Effector CD8-positive, alpha-beta T cell (primary cell): ENCODE measurements around the gene GMDS.
A peak's percentile ranks its signal among the peaks of the same experiment; 100 is the strongest.

Source experiments
- DNase-seq: peaks from one replicate; lab custom pipeline; 2025; lab: John Stamatoyannopoulos, UW

GMDS gene

DNA sequence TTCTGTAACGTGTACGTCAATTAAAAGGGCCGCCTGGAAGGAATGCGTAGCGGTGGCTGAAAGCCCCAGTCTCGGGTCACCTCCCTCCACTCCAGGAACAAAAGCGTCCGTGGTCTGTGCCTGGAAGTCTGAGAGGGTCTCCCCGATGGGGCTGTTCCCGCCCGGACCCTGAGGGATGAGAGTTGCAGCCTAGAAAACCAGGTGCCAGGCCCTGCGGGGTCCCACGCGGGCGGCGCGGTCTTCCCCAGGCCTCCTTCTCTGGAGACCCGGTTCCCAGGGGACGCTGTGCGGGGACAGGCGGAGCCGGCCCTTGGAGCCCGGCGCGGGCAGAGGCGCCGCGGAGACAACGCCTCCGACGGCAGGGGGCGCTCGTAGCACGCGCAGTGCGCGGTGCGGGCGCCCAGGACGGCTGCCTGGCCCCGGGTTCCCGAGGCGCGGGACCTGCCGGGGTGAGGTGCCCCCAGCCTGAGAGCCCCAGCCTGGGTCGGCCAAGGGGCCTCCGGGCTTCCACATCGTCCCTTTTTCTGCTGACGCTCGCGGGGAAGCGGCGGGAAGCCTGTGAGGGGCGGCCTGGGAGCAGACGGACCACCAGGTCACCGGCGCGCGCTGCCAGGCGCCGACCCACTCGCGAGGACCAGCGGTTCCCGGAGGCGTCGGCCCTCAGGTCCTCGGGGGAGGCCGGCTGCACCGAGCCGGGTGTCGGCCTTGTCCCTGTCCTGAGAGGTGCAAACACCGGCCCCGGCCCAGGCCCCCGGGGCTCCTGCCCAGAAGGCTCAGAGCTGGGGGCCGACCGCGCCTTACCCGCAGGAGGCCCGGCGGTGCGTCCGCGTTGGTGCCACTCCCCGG is 641.0 kb downstream of the GMDS start:
- peak; percentile 43 for DNase-seq

DNA sequence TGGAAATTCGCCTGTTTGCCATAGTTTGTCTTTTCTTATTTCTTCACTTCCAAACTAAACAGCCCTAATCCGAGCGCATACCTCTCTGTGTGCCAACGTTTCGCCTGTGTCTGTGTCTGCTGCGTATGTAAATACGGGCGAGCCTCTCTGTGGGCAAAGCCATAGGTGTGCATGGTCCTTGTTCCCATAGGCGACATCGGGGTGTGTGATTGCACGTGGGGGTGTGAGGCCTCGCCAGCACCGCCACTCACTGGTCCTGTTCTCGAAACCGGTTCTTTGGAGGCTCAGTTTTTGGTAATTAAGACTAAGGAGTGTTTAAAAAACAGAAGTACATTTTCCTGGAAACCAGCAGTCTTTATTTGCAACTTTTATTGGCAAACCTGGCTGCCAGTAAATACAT is 641.7 kb downstream of the GMDS start:
- DNase-seq: no peak

DNA sequence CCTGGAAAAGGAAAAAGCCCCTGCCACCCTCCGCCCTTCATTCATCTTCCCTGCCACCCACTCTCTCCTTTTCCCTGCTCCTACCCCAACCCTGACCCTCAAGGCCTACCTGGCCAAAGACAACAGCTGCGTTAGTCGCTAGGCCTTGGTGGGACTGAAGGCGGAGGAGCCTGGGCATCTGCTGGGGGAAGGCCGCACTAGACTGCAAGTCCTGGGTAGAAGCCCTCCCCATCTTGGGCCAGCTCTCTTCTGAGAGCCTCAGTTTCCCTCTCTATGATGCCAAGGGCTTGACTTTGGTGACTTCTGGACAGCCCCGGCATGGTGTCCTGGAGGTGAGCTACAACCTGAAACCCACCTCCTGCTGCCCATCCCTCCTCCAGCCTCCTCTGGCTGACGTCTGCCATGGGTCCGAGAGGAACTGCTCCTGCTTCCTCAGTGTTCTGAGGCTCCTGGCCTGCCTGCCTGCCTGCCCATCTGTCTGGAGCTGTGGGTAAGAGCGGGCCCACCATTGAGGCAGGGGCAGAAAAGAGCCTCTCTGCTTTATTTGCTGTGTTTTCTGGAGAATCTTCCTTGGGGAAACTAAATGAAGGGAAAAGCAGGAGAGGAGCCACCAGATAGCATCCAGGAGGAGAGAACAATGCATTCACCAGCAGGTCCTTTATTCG is 643.2 kb downstream of the GMDS start:
- DNase-seq: no peak

DNA sequence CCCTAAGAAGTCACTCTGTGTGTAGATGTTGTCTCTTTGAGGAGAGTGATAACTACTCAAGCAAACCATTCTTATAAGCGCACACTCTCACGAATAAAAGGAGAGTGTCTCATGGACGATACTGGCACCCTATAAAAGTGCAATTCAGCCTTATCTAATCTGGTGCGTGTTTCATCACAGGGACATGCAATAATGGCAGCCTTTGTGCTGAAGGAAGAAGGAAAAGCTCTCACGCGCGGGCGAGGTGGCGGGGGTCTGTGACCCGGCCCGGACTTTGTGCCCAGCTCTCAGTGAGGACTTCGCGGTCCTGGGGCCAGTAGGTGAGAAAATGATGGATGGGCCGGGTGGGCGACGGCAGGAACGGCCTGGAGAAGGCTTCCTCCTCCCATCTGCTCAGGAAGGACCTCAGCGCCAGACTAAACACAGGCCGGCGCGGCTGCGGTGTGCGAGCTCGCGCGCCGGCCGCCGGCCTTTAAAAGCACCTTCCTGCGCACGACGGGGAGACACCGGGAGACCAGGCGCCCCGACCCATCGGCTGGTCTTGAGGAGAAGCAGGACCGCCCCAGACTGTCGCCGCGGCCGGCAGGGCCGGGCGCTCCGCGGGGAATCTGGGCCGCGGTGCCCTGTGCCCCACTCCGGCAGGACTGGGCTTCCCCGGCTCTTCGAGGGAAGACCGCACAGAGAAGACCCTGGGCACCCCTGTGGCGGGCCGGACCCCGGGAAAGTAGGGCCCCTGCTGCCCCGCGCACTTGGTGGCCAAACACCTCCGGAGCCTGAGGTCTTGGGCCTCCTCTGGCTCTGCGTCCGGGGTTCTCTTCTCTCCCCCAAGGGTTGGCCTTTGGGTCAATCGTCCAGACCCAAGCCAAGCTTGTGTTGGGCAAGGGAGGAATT is 644.0 kb downstream of the GMDS start:
- DNase-seq: no peak

DNA sequence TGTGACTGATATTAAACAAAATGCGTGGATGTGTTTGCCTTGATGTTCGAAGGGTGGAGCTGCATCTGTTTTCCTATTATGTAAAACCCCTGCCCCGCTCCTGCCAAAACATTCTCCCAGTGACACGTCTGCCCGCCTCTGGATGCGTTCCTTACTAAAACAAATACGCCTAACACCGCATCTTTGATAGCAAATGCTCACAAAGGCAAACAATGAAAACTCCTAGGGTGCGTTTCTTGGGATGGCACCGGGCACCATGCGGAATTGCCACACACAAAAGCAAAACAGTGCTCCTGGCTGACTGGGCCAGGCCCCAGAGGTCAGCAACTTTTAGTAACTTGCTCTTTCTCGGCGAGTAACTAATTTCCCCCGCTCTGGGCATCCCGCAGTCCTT is 644.6 kb downstream of the GMDS start:
- no peak for DNase-seq

DNA sequence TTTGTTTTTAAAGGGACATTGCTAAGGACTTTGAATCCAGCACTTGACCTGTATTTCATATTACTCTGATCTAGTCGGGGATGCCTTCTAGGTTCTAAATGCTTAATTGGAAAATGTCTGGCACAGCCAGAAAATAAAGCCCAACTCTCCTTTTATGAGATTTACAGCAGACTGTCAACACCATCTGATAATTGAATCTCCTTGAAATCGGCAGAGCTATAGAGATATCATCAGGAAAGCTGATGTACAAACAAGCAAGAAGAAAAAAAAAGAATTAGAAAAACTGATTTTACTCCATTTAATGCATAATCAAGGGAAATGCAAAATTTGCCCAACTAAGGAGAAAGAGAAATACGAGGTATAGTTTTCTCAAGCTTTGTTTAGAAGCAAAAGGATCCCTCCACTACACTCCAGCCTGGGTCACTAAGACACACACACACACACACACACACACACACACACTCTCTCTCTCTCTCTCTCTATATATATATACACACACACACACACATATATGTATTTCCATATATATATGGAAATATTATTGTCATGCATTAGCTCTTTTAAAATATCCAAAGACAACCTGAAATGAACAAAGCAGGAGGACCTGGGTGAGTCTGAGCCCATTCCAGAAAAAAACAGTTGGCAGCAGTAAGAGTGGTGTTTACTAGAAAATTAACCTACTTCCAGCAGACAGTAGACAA is 645.2 kb downstream of the GMDS start:
- DNase-seq: no peak

DNA sequence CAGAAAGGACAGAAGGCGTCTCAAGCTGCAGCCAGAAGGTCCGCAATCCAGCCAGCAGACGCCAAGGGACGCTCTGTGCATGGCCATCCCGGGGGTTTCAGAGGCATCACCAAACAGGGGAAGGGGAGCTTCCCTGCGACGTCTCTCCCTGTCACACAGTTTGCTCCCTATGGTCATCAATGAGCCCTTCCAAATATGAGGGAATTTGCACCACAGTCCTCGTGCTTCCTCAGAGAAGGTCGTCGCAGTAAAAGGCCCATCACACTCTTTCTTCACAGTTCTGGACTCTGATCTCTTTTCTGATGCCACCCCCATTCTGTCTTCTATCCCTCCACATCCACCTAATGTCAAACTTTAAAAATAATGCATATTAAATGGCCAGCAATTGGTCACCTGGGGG is 645.9 kb downstream of the GMDS start:
- DNase-seq: no peak

DNA sequence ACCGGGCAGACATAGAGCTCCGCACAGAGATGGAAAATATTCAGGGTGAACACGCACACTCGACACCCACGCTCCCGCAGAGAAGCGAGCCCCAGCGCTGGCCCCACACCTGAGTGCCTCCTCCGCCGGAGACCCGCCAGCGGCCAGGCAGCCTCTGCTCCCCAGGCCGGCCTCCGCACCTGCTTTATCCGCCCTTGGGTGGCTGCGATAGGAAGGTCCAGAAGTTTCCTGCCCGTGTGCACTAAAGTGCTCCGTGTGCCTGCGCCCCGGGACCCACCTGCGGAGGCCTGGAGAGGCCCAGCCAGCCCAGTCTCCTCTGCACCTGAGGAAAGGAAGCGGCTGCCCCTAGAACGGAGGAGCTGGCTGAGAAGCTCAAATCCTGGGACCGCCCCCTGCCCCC is 646.5 kb downstream of the GMDS start:
- DNase-seq: no peak

DNA sequence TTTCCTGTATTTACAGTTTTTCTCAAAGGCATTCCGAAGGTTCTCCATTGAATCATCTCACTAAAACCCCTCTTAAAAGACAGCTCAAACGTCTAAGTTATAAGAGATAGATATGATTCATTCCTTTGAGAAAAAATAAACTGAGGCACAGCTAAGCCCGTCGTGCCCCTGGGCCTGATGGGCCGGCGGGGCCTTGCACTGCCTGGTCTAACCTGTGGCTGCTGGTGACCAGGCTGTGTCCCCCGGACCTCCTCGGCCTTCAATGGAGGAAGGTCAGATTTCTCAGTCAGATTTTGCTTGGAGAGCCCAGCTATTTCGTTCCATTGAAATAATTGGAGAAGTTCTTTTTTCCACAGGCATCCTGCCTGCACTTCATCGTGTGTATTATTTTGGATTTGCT is 647.0 kb downstream of the GMDS start:
- DNase-seq: no peak

DNA sequence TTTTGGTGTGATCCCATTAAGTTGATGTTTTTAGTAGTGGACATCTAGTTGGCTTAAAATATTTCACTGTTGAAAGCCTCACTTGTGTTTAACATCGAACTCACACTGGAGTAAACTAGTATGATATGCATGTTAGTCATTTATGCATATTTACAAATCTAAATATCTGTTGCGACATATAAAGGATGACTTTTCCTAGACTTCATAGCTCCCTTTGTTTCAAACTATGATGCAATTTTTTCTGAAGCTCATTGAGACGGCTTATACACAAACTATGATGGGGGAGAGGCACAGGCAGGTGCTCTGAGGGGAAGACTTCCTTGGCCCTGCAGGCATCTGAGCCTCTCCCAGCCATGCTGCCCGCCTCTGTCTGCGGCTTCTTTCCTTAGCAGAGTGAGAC is 647.5 kb downstream of the GMDS start:
- no peak for DNase-seq

DNA sequence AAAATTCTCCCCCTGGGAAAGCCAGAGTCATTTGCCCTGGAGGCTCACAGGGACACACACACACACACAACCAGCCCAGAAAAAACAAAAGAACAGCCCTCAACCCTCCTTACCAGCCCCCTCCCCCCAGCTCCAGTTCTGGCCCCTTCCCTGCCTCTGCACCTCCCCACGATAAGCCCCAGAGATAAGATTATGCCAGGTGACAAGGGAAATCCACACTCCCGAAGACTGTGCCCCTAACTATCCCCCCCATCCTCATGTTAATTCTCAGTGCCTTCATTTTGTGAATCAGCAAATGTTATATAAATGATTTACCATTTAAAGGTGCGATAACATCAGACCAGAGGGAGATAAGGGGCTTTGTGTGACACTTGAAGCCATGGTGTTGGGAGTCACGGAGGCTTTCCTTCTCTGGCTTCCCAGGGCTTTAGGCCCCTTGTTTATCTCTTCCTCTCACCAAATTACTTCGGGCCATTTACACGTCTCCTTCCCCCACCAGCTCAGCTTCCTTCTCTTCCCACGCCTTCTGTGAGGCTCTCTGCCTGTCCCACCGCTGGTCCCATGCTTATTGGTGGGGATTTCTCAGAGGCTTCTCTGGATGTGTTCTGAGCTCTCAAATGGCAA is 648.2 kb downstream of the GMDS start:
- DNase-seq: no peak

DNA sequence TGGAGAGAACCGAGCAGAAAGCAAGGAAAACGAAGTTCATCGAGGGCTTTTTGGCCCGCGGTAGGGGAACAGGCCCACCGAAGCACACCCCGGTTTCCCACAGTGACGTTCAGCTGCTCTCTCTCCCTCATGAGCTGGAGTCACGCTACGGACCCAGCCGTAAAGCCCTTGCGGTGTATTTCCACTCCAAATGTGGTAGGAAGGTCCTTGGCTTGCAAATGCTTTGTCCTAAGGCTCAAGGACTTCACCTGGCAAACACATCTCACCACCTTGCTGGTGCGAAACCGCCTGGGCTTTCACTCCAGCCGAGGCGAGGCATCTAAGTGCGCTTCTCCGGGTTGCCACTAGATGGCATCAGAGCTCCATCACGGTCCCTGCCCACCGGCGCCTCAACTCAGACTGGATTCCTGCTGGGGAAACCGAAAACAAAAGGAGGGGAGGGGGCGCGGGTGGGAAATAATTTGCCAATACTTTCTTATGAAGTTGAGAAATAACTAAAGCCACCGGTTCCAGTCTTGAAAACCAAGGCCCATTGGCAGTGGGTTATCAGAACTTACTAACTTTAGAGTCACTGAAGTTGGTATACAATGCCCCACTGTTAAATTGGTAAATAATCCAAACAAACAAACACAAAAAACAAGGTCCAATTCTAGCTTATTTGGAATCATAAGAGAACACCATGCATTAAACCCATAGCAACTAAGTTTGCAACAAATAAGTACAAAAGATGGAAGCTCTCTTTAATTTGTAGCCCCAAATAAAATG is 649.1 kb downstream of the GMDS start:
- peak; percentile 37 for DNase-seq

DNA sequence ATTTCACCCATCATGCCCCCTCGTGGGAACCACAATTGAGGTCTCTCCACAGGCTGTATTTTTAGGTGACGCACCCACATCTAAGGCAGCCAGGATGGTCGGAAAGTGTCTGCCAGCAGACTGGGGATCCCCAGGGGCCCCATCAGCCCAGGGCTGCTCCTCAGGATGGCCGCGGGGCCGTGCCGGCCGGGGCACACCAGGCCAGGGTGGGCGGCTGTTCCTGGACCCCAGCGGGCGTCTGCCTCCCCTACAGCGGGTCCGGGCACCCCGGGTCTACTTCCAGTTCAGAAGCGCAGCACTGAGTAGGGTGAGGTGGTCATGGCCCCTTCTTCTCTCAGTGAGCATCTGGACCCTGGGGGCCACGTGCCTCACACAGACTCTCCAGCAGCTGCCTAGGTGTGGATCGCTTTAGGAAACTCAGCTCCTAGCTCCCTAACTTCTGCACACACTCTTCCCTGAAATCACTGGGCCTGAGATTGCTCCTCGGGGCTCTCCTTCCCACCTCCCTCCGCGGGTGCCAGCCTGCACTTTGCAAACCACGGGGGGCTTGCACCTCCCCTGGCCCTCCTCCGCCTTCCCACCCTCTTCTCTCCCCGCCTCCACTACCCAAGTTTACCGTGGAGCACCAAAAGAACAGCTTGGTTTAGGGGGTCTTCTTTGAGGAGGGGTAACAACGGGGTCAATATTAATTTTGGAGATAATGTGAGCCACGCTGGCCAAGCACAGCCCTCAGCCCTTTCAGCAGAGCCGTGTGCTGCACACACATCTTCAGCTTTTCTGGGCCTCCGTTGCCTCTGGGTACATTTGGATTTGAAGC is 649.9 kb downstream of the GMDS start:
- no peak for DNase-seq

DNA sequence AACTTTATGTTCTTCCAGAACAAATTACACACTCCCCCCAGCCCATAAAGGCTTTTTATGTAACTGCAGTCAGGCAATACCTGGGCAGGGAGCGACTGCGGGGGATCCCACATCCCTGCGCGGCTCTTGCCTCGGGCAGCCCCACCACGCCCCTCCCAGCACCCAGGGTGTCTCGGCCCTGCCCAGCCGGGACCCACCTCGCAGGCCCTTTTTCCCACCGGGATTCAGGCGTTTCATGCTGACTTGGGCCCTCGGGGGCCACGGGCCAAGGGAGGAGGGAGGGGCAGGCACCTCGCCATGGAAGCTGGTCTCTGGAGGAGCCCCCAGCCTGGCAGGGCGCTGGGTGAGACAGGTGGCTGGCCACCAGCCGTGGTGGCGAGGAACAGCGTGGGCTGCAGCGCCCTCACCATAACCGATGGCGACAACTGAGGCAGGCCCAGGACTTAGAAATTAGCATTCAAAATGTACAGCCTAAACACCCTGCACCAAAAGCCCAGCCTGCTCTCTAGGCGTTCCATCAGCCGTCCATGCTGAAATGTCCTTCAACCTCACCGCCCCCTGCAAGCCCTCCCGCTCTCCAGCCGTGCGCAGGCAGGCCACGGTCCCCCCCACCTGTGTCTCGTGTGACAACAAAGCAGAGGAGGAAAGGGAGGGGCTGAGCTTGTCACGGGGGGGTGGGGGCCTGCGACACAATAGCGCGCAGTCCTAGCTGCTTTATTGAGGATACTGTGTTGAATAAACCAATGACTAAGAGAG is 650.8 kb downstream of the GMDS start:
- no peak for DNase-seq

DNA sequence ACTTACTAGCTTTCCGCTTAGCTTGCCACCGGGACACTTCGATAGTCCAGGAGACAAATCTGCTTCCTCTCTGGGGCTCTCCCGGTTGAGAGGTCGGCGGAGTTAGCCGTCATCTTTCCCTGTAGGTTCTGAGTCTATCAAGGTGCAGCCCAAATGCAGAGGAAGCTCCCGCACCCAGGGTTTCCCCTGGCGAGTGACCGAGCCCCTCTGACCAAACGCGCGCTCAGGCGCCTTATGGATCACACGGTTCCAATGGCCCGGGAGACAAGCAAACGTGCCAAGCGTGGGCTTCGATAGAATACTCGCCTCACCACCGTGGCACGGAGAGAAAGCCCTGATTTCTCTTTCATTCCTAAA is 651.5 kb downstream of the GMDS start:
- DNase-seq: no peak

DNA sequence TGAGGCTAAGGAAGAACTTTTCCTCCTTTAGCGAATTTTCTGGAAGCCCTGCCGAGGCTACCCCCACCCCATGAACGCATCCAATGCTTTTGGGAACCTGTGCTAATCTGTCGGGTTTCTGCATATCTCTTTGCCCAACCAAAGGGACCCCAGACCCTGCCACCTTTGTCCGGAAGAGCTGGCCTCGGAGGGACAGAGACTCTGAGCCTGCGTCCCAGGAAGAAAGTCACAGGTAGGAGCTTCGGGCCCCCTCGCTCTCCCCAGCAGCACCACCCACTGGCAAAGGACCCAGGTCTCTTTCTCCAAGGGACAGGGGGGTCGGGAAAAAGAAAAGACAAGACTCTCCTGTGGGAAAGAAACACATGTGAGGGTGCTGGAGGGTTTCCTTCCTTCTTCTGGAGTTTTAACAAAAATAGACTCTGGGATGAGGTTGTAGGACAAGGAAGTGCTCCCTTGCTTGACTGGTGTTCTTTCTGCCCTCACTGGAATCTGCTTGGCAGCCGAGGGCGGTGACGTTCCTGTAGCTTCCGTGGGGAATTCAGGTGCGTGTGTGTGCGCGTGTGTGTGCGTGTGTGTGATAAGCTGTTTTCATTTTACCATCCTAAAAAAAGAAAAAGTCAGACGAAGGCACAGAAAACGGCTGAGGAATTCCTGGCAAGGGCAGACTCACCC is 652.0 kb downstream of the GMDS start:
- no peak for DNase-seq

DNA sequence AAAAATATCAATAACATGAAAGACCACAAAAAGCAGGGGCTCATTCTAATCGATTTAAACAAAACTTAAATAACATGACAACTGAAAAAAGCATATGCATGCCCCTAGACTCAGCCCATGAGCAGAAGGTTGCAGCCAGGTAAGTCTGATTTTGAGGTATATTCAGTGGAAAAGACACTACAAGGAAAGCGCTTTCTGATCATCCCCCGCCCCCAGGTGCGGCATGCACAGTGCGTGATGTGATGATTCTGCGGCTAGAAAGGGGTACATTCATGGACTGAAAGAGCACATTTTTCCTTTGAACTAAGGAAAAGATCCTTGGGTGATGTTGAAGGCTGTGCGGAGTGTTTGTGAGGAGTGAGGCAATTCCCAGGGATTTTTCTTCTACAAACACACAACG is 652.6 kb downstream of the GMDS start:
- no peak for DNase-seq

DNA sequence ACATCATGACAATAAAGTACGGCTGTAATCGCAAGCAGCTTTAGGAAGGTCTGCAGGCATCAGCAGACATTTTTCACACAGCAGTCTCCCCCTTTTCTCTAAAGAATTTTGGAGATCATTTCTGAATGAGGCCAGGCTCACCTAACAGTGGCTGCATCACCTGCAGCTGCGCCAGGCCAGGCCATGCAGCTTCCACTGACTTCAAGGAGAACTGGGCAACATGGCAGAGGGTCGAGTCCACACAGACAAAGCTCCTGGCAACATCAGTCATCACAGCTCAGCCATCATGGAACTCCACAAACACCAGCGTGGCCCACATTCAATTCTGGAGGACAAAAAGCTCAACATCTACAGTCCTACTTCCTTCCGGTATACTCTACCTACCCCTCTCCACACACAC is 653.5 kb downstream of the GMDS start:
- no peak for DNase-seq

DNA sequence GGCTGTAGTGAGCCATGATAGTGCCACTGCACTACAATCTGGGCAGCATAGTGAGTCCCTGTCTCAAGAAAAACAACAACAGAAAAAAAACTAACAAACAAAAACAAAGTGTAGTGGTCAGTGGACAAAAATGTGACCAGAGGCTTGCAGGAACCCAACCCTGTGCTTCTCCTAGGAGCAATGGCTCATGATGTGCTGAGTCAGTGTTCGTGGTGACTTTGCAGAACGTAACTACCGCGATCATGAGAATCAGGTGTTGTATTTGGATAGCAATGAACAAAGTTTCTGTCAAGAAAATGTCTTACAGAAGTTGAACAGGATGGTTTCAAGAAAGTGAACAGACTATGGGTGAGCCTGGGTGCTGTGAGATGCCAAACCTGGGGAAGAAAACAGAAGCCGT is 654.2 kb downstream of the GMDS start:
- DNase-seq: no peak
